Right lobe of liver (tissue), 6 donors: ENCODE data around the gene RCC2. TPM values are rescaled to one million over a fixed set of nuclear protein-coding genes. Genes with fewer than 3 reads are reported as not detected.

ENCODE experiments used
- ATAC-seq, 4 donors: fragments of 200-7000 bp; cut with Tn5 transposase; one replicate each; pipeline ENCODE4 v1.9.1; 2020; ENCODE audit warnings: mild to moderate bottlenecking in 4 of 4, moderate library complexity in 4 of 4
- DNase-seq, 3 donors: peaks; one replicate each; pipeline ENCODE4 v3.0.0-alpha.2; 2020
- H3K27ac ChIP-seq, 3 donors: fragments of 200-600 bp; one replicate each; pipeline ENCODE4 v1.8.0; 2022
- H3K27me3 ChIP-seq, 2 donors: fragments of 200-600 bp; one replicate each; pipeline ENCODE4 v1.8.0; 2022
- H3K36me3 ChIP-seq, 4 donors: fragments of 200-600 bp; sonication (generic) in 1 of 4; one replicate each; pipeline versions ENCODE4 v1.5.1 to v1.8.0; 2017 to 2022; ENCODE audit warnings: control low read depth in 1 of 4
- H3K4me1 ChIP-seq, 4 donors: fragments of 200-600 bp; sonication (generic) in 1 of 4; one replicate each; pipeline versions ENCODE4 v1.5.1 to v1.8.0; 2017 to 2022; ENCODE audit warnings: control low read depth in 1 of 4
- H3K4me3 ChIP-seq, 3 donors: fragments of 200-600 bp; one replicate each; pipeline ENCODE4 v1.8.0; 2022
- H3K9me3 ChIP-seq, 4 donors: fragments of 200-600 bp; sonication (generic) in 1 of 4; one replicate each; pipeline versions ENCODE4 v1.5.1 to v1.8.0; 2017 to 2022; ENCODE audit warnings: control low read depth in 1 of 4
- CTCF ChIP-seq, 4 donors: fragments of 200-600 bp in 3 of 4; fragments of 450-650 bp in 1 of 4; IDR thresholded peaks; one replicate each; pipeline versions ENCODE4 v1.5.1 to v1.8.0; 2016 to 2022; ENCODE audit warnings: antibody characterized with exemption in 4 of 4, mild to moderate bottlenecking in 2 of 4
- POLR2A ChIP-seq: fragments of 450-650 bp; IDR thresholded peaks from one replicate; pipeline ENCODE4 v1.6.1; 2017; ENCODE audit warnings: antibody characterized with exemption, mild to moderate bottlenecking
- WGBS: methylation state at CpG from one replicate; pipeline ENCODE4 v1.1.6; 2018; ENCODE audit warnings: low coverage, low lambda C conversion rate; ENCODE audit not compliant: insufficient coverage; ENCODE audit errors: missing lambda C conversion rate; 5-methylcytosine and 5-hydroxymethylcytosine counted together
- intact Hi-C, 2 donors: fragments of 100-400 bp; cut with DNase I; formaldehyde crosslinking; loops; one replicate each; pipeline versions ENCODE4 v1.11.2 to v1.14.1; 2022
- total RNA-seq, 6 experiments: library from RNA; depleted of rRNA in 2 of 6; stranded (reverse); fragments of >200 nt in 2 of 6; fragmentation: NEBNext Ultra II Directional in 3 of 6; extraction: Animal tissue kit (Norgen Biotek cat#: 25700) in 3 of 6; gene quantifications; one replicate each; pipeline versions ENCODE4 v1.1.0 to v1.2.4, GENCODE V29; 2016 to 2023
- donor health status: DM: no; HTN: yes; CAD: no.
- donor health status: DM: no; HTN: no; CAD: no.
- donor health status: DM: no; HTN: no; CAD: no.
- donor health status: DM: no; HTN: yes; CAD: no.
- donor health status: DM: no; HTN: yes; CAD: no.

Gene RCC2
- total RNA-seq, 6 experiments from 2014 or later, result 7.7 to 15.6 (median 11.6) TPM

GRCh38 chr1:17392199-17392740, 47.2 kb downstream of the RCC2 start:
- no peaks in the 10 kb centered on the region for H3K9me3 ChIP-seq
- 51% methylated on average over 6 of the region's 10 CpGs for WGBS
- intact Hi-C loops, result no loop called here

GRCh38 chr1:17381161-17381560, 58.3 kb downstream of the RCC2 start:
- DNase-seq (no peak), ATAC-seq (no peak)
- Histone ChIP-seq H3K9me3 (no peaks in the 10 kb centered on the region), H3K36me3 (no peaks in the 10 kb centered on the region), H3K27ac (no peak overlapping the region), H3K4me3 (no peak overlapping the region), H3K4me1 (no peaks in the 10 kb centered on the region), H3K27me3 (no peaks in the 10 kb centered on the region)
- intact Hi-C loops, result no loop called here
- WGBS, result 66% methylated on average over 2 of the region's 2 CpGs
- TF ChIP-seq CTCF (IDR thresholded peaks at IDR 0.05) (no peak), POLR2A (no peak)

More at GRCh38 chr1:17392199-17392740, 47.2 kb downstream of the RCC2 start:
- DNase-seq (no peak), ATAC-seq (no peak)
- TF ChIP-seq POLR2A (no peak), CTCF (IDR thresholded peaks at IDR 0.05) (no peak)
- Histone ChIP-seq H3K27ac (no peak overlapping the region), H3K4me3 (no peak overlapping the region), H3K27me3 (no peaks in the 10 kb centered on the region), H3K36me3 (no peaks in the 10 kb centered on the region), H3K4me1 (no peaks in the 10 kb centered on the region)

- ATAC-seq, result no peak
- Histone ChIP-seq H3K9me3 (no peaks in the 10 kb centered on the region), H3K27me3 (no peaks in the 10 kb centered on the region), H3K4me1 (no peaks in the 10 kb centered on the region), H3K36me3 (no peaks in the 10 kb centered on the region), H3K27ac (no peak overlapping the region), H3K4me3 (no peak overlapping the region)
- DNase-seq, result no peak
- TF ChIP-seq CTCF (IDR thresholded peaks at IDR 0.05) (no peak), POLR2A (no peak)
- 24% methylated on average over 11 of the region's 16 CpGs for WGBS
- intact Hi-C loops, result no loop called here
These were observed 62.0 kb downstream of the RCC2 start for GRCh38 chr1:17377325-17377953.

- H3K4me1 ChIP-seq, result no peaks in the 10 kb centered on the region
- H3K4me3 ChIP-seq, result no peak overlapping the region
- no peak for TF ChIP-seq POLR2A
- TF ChIP-seq CTCF (IDR thresholded peaks at IDR 0.05), result no peak
- no peaks in the 10 kb centered on the region for H3K27me3 ChIP-seq
- 90% methylated on average over 10 of the region's 10 CpGs for WGBS
- no peak for ATAC-seq
- no peaks in the 10 kb centered on the region for H3K36me3 ChIP-seq
- DNase-seq, result no peak
- no peaks in the 10 kb centered on the region for H3K9me3 ChIP-seq
- H3K27ac ChIP-seq, result no peak overlapping the region
- intact Hi-C loops, result no loop called here
These were observed 63.8 kb downstream of the RCC2 start for GRCh38 chr1:17375651-17376050.
